Breast epithelium (tissue), 3 donors: ENCODE results near the gene TNKS1BP1.

Experiments used
- CTCF ChIP-seq, 3 donors: fragments of 450-650 bp; IDR thresholded peaks; one replicate each; pipeline ENCODE4 v1.5.1; 2016 to 2017; ENCODE audit warnings: antibody characterized with exemption in 3 of 3, mild to moderate bottlenecking in 3 of 3, moderate library complexity in 3 of 3
- POLR2AphosphoS5 ChIP-seq, 3 donors: sonication (generic); formaldehyde crosslinking; IDR thresholded peaks; one replicate each; pipeline ENCODE4 v1.6.1; 2017; ENCODE audit warnings: antibody characterized with exemption in 3 of 3

GRCh38 chr11:57343825-57344224 lies 19.1 kb upstream of the TNKS1BP1 start:
- TF ChIP-seq CTCF (IDR thresholded peaks at IDR 0.05) (no peak), POLR2AphosphoS5 (IDR thresholded peaks at IDR 0.05) (no peak)
